Astrocyte (in vitro differentiated cells and primary cell): Measurements from ENCODE around the gene AGAP9. TPM values are rescaled to one million over a fixed set of nuclear protein-coding genes. Genes with fewer than 3 reads are reported as not detected.
"Not testable (repeated sequence)": the region's sequence is repeated elsewhere in the genome, so short reads cannot be mapped to it uniquely, and the experiment has no call there.

Experiments
- DNase-seq: peaks from one replicate; pipeline ENCODE4 v3.0.0-alpha.2; 2010; ENCODE audit warnings: low read depth
- FAIRE-seq: peaks from 2 replicates; lab custom pipeline; 2011; peaks lifted over from hg19 to GRCh38; lab: Jason Lieb, UNC
- H2AFZ ChIP-seq: 2 replicates; pipeline ENCODE4 v1.6.0; 2012; ENCODE audit warnings: low read depth, low read length, inconsistent platforms
- H3K27ac ChIP-seq: 2 replicates; pipeline ENCODE4 v1.5.1; 2011; ENCODE audit warnings: low read depth, low read length, inconsistent platforms
- H3K27me3 ChIP-seq: 2 replicates; pipeline ENCODE4 v1.6.0; 2011; ENCODE audit warnings: low read length, inconsistent platforms; ENCODE audit not compliant: insufficient read depth
- H3K36me3 ChIP-seq: 2 replicates; pipeline ENCODE4 v1.5.1; 2011; ENCODE audit warnings: low read length, inconsistent platforms; ENCODE audit not compliant: insufficient read depth
- H3K4me1 ChIP-seq: 2 replicates; pipeline ENCODE4 v1.5.1; 2011; ENCODE audit warnings: low read length, inconsistent platforms; ENCODE audit not compliant: insufficient read depth
- H3K4me2 ChIP-seq: 2 replicates; pipeline ENCODE4 v1.6.0; 2012; ENCODE audit warnings: low read length, inconsistent platforms
- H3K4me3 ChIP-seq: 2 replicates; pipeline ENCODE4 v1.5.1; 2011; ENCODE audit warnings: low read depth, mild to moderate bottlenecking, low read length, inconsistent platforms; ENCODE audit not compliant: insufficient read depth
- H3K79me2 ChIP-seq: 2 replicates; pipeline ENCODE4 v1.6.0; 2012; ENCODE audit warnings: mild to moderate bottlenecking, low read length, inconsistent platforms; ENCODE audit not compliant: insufficient read depth
- H3K9ac ChIP-seq: 2 replicates; pipeline ENCODE4 v1.6.0; 2012; ENCODE audit warnings: mild to moderate bottlenecking, low read length, inconsistent platforms
- H3K9me3 ChIP-seq: 2 replicates; pipeline ENCODE4 v1.5.1; 2012; ENCODE audit warnings: low read depth, mild to moderate bottlenecking, low read length, inconsistent platforms; ENCODE audit not compliant: insufficient read depth
- H4K20me1 ChIP-seq: 2 replicates; pipeline ENCODE4 v1.6.0; 2012; ENCODE audit warnings: low read length, inconsistent platforms; ENCODE audit not compliant: insufficient read depth
- H3K27ac Mint-ChIP-seq: one replicate; pipeline ENCODE4 v1.8.0; 2021; ENCODE audit warnings: mild to moderate bottlenecking, mixed read lengths; ENCODE audit not compliant: unreplicated experiment
- H3K27me3 Mint-ChIP-seq: one replicate; pipeline ENCODE4 v1.8.0; 2021; ENCODE audit warnings: low read depth, mixed read lengths; ENCODE audit not compliant: unreplicated experiment
- H3K36me3 Mint-ChIP-seq: one replicate; pipeline ENCODE4 v1.8.0; 2021; ENCODE audit warnings: low read depth, mixed read lengths; ENCODE audit not compliant: unreplicated experiment
- H3K4me1 Mint-ChIP-seq: one replicate; pipeline ENCODE4 v1.8.0; 2021; ENCODE audit warnings: low read depth, mixed read lengths; ENCODE audit not compliant: unreplicated experiment
- H3K4me3 Mint-ChIP-seq: one replicate; pipeline ENCODE4 v1.8.0; 2021; ENCODE audit warnings: mild to moderate bottlenecking, moderate library complexity, mixed read lengths; ENCODE audit not compliant: unreplicated experiment
- H3K9me3 Mint-ChIP-seq: one replicate; pipeline ENCODE4 v1.8.0; 2021; ENCODE audit warnings: mild to moderate bottlenecking, mixed read lengths; ENCODE audit not compliant: unreplicated experiment
- EZH2 ChIP-seq: IDR thresholded peaks from 2 replicates; pipeline ENCODE4 v1.6.1; 2012; ENCODE audit warnings: mild to moderate bottlenecking, low read length, inconsistent platforms; ENCODE audit not compliant: insufficient read depth
- total RNA-seq: library from RNA; stranded (reverse); gene quantifications from 2 replicates; pipeline ENCODE4 v1.2.1, GENCODE V29; 2021
- TF ChIP-seq, protein P1 (sequence below): IDR thresholded peaks from 2 replicates; pipeline ENCODE4 v1.5.1; 2011; ENCODE audit warnings: low read depth, mild to moderate bottlenecking, inconsistent platforms, low read length, moderate library complexity; ENCODE audit not compliant: insufficient read depth

The AGAP9 gene
- total RNA-seq, 1 donor from 2014 or later: 7.0 TPM

DNA sequence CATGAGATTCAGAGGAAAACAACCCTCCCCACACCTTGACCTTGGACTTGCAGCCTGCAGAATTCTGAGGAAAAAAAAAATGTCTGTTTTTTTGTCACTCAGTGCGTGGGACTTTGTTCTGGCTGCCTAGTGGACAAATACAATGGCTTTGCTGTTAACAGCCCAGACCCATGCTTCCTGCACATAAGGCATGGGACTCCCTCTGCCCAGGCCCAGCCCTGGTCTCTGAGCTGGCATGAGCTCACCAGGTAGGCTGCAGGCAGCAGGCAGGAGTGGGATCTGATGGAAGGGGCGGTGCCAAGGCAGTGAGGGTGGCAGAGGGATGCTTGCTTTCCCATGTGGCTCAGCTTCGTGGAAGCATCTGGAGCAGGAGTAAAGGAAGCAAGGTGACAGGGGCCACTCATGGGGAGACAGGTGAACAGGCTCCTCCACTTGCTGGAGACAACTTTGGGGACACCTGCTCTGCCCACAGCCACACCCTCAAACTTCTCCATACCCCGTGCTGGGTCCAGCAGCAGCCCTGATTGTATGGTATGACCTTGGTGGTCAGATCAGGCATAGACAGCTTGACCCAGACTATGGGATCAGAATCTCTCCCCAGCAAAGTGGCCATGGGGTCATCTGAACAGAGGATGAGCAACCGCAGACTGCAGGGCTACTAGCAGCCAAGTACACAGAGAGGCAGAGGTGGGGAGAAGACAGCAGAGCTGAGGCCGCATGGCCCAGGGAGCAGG is 66.5 kb downstream of the AGAP9 start:
- Histone ChIP-seq H3K9me3 (no peaks in the 10 kb centered on the region), H3K27me3 (no peaks in the 10 kb centered on the region), H3K4me2 (no peak overlapping the region), H2AFZ (no peak overlapping the region), H3K36me3 (no peaks in the 10 kb centered on the region), H3K4me1 (peaks cover 9% of the 10 kb centered on the region), H3K27ac (no peak overlapping the region), H3K4me3 (no peak overlapping the region), H3K79me2 (no peaks in the 10 kb centered on the region), H3K9ac (no peak overlapping the region), H4K20me1 (no peaks in the 10 kb centered on the region)
- H3K36me3 Mint-ChIP-seq: no peaks in the 10 kb centered on the region
- FAIRE-seq (no peak), DNase-seq (no peak)
- no peak overlapping the region for H3K27ac Mint-ChIP-seq
- no peak overlapping the region for H3K4me3 Mint-ChIP-seq
- TF ChIP-seq, protein P1, sequence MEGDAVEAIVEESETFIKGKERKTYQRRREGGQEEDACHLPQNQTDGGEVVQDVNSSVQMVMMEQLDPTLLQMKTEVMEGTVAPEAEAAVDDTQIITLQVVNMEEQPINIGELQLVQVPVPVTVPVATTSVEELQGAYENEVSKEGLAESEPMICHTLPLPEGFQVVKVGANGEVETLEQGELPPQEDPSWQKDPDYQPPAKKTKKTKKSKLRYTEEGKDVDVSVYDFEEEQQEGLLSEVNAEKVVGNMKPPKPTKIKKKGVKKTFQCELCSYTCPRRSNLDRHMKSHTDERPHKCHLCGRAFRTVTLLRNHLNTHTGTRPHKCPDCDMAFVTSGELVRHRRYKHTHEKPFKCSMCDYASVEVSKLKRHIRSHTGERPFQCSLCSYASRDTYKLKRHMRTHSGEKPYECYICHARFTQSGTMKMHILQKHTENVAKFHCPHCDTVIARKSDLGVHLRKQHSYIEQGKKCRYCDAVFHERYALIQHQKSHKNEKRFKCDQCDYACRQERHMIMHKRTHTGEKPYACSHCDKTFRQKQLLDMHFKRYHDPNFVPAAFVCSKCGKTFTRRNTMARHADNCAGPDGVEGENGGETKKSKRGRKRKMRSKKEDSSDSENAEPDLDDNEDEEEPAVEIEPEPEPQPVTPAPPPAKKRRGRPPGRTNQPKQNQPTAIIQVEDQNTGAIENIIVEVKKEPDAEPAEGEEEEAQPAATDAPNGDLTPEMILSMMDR: no peak
- no peak for TF ChIP-seq EZH2
- H3K27me3 Mint-ChIP-seq: peaks cover 19% of the 10 kb centered on the region
- H3K4me1 Mint-ChIP-seq: peaks cover 22% of the 10 kb centered on the region
- H3K9me3 Mint-ChIP-seq: no peaks in the 10 kb centered on the region

DNA sequence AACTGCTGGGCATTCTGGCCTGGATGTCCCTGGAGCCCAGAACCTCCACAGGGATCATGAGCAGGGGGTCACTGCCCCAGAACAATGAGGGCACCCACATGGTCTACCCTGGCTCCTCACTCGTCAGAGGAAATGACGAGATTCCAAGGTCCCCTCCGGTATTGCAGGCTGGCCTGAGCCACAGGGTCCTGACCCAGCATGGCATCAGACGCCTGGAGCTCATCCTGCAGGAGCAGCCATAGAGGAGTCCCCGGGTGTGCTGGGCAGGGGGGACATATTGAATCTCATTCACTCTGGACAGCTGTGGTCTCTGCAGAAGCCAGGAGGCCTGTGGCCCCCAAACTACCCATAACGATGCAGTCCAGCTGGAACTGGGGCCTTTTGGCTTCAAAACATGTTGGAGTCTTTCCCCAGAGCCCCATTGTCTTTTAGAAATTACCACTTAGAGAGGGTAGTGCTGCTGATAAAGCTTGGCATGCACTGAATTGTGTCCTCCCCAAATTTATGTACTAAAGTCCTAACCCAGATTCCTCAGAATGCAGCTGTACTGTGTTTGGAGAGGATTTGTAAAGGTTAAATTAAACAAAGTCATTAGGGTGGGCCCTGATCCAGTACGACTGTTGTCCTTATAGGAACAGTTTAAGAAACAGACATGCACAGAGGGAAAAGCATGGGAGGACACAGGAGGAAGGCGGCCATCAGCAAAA is 67.2 kb downstream of the AGAP9 start:
- Mint-ChIP-seq H3K27ac (no peak overlapping the region), H3K4me1 (peaks cover 21% of the 10 kb centered on the region), H3K27me3 (peaks cover 19% of the 10 kb centered on the region), H3K9me3 (no peaks in the 10 kb centered on the region), H3K4me3 (no peak overlapping the region), H3K36me3 (no peaks in the 10 kb centered on the region)
- Histone ChIP-seq H2AFZ (no peak overlapping the region), H3K4me1 (peaks cover 8% of the 10 kb centered on the region), H3K27ac (no peak overlapping the region), H3K4me2 (no peak overlapping the region), H3K9ac (no peak overlapping the region), H3K27me3 (no peaks in the 10 kb centered on the region), H3K9me3 (no peaks in the 10 kb centered on the region), H3K36me3 (no peaks in the 10 kb centered on the region), H3K4me3 (no peak overlapping the region), H3K79me2 (no peaks in the 10 kb centered on the region), H4K20me1 (no peaks in the 10 kb centered on the region)
- FAIRE-seq (no peak), DNase-seq (no peak)
- TF ChIP-seq, protein P1: no peak
- TF ChIP-seq EZH2: no peak

DNA sequence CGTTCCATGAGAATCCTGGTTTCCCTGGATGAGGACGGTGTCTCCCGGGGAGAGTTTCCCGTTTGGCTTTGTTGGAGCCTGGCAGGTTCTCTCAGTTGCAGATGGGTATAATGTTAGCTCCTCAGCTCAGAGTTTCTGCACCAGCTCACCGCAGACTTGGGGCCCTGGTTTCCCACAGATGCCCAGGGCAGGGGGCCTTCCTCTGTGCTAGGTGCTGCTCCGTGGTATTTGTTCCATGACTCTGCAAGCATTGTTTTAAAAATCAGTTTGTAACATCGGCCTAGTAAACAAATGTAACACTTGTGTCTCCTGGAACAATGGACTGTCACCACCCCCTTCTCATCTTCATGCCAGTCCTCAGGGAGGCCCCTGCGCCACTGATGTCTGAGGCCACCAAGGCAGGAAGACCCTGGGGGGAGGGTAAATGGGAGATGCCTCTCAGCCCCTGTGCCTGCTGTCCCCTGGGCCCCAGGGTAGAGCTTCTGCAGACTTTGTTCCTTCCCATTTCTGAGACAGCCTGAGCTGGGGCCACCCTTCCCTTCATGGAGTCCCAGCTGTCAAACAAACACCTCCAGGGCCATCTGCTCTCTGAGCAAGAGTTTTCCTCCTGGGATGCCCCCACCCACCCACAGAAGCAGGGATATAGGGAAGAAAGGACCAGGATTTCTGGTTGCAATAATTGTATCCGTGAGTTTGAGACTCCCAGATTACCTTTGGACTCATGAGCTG is 67.9 kb downstream of the AGAP9 start:
- H3K4me1 Mint-ChIP-seq: peaks cover 18% of the 10 kb centered on the region
- not testable (repeated sequence) for H3K27ac Mint-ChIP-seq, H4K20me1 ChIP-seq, H3K9me3 Mint-ChIP-seq, H3K4me1 ChIP-seq, H3K27me3 ChIP-seq, H3K4me3 Mint-ChIP-seq, H3K4me3 ChIP-seq, H3K4me2 ChIP-seq, FAIRE-seq, H2AFZ ChIP-seq, H3K36me3 ChIP-seq, H3K79me2 ChIP-seq, DNase-seq, H3K27ac ChIP-seq, H3K9ac ChIP-seq, H3K36me3 Mint-ChIP-seq, H3K9me3 ChIP-seq
- peaks cover 19% of the 10 kb centered on the region for H3K27me3 Mint-ChIP-seq
